SIG-M5 (cell line): Measurements from ENCODE around the gene STXBP4.

Experiments
- DNase-seq: peaks from one replicate; lab custom pipeline; 2025; lab: John Stamatoyannopoulos, UW

STXBP4 gene, protein sequence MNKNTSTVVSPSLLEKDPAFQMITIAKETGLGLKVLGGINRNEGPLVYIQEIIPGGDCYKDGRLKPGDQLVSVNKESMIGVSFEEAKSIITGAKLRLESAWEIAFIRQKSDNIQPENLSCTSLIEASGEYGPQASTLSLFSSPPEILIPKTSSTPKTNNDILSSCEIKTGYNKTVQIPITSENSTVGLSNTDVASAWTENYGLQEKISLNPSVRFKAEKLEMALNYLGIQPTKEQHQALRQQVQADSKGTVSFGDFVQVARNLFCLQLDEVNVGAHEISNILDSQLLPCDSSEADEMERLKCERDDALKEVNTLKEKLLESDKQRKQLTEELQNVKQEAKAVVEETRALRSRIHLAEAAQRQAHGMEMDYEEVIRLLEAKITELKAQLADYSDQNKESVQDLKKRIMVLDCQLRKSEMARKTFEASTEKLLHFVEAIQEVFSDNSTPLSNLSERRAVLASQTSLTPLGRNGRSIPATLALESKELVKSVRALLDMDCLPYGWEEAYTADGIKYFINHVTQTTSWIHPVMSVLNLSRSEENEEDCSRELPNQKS

DNA sequence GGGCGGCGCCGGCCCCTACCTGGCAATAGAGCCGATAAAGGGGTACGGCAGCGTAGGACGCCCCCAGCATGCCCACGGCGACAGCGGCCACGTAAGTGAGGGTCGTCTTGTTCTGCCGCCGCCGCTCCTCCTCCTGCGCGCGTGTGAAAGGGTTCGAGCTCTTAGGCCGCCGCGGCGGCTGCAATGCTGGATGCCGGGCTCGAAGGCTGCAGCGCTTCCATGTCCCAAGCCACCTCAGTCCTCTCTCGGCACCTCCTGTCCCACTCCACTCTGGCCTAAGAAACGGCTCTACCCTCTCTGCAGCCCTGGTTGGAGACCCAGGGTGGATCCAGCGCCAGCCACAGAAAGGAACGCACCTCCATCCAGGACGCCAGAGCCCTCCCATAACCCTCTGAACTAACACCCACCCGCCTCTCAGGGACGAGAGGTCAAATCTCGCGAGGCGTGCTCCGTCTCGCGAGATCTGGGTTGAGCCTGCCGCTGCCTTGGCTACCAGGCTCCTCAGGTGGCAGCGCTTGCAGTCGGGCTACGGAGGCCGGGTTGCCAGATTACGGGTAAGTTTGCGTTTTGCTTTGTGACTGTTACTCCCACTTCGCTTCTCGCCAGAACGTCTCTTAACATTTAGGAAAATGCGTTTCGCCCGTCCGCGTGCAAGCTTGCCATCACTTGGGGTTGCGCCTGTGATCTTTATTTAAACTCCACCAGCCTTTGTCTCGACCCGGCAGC is at the start of gene STXBP4, which contains the start of gene COX11:
TSS of gene STXBP4 (plus strand) at position 504 of the 726 bp plus-strand sequence. CDS start 17,455 bp downstream, outside the sequence.
TSS of gene COX11 (minus strand) at position 393 of the 726 bp plus-strand sequence. CDS start at position 385, 8 bp downstream.
- DNase-seq: peak; percentile 50

DNA sequence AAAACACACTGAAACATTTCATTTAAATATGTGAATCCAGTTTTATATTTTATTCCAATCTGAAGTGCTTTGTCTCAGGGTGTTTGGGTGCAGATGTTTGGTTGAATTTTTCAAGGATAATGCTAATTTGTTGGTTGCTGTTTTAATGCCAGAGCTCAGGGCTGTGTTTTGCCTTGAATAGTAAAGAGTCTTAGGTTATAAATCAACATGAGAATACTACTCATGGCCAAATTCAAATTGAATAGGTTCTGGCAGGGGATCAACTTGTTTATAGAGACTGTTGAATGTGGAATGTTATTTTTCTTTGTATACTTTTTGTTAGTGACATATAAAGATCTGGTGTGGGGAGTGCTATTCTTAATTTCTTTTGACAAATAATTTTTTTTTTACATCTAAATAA is 49.1 kb upstream of the STXBP4 start:
- no peak for DNase-seq

DNA sequence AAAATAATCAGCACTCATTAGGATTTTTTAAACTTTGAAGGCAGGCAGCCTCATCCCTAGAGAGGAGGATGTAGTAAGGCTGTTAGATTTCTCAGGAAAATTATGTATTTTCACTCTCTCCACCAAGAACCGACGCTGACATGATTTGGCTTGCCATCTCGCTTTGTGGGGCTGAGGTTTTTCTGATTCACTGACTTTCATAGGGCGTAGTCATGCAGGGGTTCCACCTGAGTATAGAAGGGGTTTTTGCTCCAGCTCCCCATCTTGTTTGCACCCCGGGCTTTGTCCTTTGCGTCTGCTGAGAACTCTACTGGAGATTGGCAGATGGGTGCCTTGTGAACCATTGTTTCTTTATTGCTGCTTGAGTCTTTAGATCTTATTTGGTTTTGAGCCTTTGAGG is 47.7 kb upstream of the STXBP4 start:
- DNase-seq: no peak

DNA sequence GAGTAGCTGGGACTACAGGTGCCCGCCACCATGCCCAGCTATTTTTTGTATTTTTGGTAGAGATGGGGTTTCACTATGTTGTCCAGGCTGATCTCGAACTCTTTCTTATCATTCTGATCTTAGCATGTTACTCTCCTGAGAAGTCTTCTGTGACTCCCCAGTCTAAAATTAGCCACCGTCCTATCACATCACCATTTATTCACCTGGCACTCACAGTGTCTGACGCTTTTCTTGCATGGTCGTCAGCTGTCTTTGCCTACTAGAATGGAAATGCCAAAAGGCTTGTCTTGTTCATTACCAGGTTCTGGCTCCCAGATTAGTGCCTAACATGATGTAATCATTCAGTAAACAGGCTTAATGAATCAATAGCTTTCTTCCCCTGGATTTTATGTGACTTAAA is 44.2 kb upstream of the STXBP4 start:
- DNase-seq: no peak

DNA sequence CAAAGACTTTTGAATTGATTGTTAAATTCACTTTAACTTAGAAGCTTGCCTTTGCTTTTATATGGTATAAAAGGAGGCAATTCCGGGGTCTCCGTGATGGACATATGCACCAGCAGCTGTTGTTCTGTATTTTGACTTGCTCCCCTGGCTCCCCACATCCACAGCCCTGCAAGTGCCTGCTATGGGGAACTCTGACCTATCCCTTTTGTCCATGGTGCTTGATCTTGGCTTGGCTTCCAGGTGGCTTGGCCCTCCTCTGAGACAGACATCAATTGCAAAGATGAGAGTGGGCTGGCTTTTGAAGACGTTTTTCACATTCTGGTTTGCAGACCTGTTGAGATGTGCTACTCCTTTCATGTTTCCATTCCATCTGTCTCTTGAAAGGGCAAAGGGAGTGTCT is 41.0 kb upstream of the STXBP4 start:
- no peak for DNase-seq

DNA sequence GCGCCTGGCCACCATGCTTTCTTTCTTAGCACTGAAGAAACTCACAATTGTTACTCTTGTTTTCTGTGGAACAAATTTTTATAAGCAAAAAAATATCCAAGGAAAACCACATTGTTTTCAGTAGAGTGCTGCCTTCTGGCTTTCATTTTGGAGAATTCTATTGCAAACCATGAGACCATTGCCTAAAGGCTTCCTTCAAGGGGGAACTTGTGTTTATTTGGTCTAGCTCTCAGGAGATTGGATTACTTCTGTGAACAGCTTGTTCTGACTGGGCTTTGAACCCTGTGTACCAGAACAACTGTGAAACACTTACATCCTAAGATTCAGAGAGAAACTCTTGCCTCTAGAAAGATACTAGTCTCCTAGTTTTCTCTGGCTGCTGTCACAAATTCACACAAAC is 35.9 kb upstream of the STXBP4 start:
- DNase-seq: no peak

DNA sequence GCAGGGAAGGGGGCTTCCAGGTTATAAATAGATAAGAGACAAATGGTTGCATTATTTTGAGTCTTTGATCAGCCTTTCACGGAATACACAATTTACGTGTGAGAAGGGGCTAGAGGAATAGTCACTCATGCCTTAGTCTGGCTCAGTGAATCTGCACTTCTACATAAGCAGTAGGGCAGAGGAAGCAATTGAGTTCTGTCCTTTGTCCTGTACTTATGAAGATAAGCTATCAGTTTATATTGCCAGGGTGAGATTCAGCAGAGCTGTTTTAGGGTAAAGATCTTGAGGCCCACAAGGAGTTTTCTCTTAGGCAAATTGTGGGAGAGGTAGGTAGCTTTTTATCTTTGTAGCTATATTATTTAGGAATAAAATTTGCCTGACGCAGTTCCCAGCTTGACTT is 34.6 kb upstream of the STXBP4 start:
- no peak for DNase-seq

DNA sequence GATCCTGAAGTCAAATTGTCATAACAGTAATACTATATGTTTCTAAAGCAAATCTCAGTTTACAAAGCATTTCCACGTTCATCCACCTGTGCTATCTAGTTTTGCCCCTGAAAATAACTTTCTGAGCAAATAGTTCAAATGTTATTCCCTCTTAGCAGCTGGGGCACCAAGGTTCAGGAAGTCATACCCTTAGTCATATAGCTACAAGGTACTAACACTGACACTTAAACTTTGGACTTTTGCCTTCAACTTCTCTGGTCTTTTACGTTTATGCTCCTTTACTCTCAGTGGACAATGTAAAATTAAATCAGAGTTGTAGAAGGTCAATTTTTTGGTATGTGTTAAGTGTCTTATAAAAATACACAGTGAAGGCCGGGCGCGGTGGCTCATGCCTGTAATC is 33.1 kb upstream of the STXBP4 start:
- DNase-seq: no peak

DNA sequence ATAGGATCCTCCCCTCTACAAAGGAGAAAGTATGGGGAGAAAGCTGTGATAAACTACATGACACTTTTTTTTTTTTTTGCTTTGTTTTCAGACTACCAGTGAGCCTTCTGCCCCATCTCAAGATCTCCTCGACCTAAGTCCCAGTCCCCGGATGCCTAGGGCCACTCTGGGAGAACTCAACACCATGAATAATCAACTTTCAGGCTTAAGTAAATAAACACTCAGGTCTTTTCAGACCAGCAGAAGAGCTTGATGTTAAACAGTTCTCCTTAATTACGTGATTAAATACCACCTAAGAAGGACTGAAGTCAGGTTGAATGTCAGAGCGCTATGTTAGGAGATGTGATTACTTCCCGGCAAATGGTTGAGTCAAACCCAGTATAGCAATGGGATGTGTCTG is 31.5 kb upstream of the STXBP4 start:
- no peak for DNase-seq

DNA sequence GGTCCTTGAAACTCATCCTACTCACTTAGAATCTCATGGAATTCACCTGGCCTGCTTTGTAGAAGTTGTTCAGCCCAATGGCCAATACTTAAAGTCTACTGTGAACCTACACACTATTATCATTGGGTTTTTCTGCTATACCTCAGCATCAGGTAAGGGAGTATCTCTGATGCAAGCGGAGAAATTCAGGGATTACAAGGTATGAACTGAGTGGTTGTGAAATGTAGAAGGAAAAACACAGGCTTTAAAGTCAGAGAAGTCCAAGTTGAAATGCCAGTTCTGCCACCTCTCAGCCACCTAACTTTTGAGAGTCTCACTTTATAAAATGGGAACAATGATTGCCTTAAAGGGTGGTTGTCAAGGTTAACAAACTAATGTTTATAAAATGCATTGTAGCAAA is 31.1 kb upstream of the STXBP4 start:
- no peak for DNase-seq

DNA sequence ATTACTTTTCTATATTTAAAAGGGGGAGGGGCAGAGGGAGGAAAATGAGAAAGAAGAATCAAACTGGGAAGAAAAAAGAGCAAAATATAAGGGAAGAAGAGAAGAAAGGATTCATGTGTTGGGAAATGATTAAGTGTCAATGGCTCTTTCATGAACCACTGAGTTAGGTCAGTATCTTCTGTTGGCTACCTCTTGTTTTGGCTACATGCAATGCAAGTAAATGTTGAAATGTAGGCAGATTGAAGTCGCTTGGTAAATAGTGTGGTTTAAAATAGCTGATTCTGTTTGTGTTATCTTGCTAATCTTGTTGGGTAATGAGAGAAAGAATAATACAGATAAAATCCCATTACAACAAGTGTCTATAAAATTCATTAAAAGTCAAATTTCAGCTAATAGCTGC is 27.3 kb upstream of the STXBP4 start:
- no peak for DNase-seq

DNA sequence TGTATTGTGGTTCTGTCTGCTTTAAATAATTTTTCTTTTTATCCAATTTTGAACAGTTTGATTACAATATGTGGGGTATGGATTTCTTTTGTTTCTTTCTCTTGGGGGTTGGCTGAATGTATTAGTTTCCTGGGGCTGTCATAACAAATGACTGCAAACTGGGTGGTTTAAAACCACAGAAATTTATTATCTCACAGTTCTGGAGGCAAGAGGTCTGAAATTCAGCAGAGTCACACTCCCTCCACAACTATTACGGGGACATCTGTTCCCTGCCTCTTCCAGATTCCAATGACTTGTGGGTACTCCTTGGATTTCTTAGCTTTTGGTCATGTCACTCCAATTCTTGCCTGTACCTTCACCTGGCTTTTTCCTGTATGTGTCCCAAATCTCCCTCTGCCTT is 23.8 kb upstream of the STXBP4 start:
- no peak for DNase-seq

DNA sequence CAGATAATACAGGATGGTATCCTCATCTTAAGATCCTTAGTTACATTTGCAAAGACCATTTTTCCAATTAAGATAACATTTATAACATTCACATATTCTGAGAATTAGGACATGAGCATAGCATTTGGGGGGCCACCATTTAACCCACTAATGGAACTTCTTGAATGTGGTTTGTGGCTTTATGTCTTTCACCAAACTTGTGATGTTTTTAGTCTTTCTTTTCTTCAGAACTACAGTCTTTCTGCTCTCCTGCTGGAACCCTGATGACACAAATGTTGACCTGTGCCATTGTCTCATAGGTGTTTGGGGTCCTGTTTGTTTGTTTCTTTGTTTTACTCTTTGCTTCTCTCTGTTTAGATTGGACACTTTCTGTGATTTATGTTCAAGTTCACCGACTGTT is 23.3 kb upstream of the STXBP4 start:
- no peak for DNase-seq

DNA sequence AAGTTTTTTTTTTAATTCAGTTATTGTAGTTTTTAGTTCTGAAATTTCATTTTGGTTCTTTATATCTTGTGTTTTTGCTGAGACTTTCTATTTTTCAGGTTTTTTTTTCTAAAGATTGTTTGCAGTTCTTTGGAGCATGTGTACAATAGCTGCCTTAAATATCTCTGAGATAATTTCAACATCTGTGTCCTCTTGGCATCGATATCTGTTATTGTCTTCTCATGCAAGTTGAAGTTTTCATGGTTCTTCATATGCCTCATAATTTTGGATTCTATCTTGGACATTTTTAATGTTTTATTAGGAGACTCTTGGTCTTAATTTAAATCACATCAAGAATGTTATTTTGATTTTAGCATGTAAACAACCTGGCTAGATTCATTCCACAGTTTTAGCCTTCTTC is 22.9 kb upstream of the STXBP4 start:
- no peak for DNase-seq

DNA sequence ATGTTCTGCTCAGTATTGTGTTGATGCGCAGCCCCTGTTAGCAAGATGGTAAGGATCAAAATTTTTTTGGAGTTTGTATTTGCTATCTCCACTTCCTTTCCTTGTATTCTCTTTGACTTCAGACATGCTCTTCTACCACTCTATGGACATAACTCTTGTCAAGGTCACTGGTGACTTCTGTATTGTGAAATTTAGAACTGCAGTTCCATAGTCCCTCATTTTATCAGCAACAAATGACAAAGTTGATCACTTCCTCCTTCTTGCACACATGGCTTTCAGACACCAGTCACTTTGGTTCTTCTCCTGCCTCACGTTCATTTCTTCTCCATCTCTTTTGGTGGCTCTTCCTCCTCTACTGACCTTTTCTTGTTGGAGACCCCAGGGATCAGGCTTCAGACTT is 21.2 kb upstream of the STXBP4 start:
- DNase-seq: no peak

DNA sequence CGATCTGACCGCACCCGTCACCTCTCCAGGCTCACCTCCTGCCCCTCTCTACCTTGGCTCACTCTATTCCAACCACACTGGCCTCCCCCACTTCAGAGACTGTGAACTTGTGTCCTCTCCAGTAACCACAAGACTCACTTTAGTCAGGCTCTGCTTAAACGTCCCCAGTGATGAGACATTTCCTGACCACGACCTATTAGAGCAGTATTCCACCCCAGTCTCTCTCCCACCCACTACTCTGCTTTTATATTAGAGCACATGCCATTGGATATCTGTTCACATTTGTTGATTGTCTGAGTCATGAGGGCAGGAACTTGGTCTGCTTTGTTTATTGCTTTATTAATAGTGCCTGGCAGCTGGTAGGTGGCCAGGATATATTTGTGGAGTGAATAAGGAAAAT is 20.2 kb upstream of the STXBP4 start:
- DNase-seq: no peak

DNA sequence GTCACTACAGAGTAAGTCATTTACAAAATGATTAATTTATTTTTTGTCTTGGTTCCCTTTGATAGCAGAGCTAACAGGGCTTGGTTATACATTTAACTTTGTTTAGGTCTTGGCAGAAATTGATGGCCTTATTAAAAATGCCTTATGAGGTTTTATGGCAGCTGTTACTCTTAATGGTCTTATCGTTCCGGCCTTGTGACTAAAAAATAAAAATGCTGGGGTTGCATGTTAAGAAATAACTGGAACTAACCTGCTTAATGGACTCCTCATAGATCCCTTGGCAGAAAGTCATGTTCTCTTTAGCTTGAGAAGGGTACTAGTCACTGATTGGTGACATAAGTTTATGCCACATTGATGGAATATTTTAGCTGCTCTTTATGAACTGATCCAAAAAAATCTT is 18.4 kb upstream of the STXBP4 start:
- no peak for DNase-seq

DNA sequence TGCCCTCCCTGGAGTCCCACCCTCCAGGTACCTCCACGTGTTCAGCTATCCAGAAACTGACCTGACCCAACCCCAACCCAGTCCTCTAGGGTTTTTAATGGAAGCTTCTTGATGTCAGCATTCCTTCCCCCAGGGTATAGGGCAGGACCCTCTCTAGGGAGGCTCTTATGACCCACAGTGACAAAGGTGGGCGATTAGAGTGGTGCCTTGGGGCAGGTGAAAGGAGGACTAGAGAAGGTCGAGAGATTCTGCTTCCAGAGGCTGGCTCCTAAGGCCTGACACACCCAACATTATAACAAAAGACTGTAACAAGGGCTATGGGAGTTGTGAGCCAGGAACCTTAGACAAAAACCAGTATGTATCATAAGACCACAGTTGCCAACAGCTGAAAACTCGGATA is 17.3 kb upstream of the STXBP4 start:
- no peak for DNase-seq

DNA sequence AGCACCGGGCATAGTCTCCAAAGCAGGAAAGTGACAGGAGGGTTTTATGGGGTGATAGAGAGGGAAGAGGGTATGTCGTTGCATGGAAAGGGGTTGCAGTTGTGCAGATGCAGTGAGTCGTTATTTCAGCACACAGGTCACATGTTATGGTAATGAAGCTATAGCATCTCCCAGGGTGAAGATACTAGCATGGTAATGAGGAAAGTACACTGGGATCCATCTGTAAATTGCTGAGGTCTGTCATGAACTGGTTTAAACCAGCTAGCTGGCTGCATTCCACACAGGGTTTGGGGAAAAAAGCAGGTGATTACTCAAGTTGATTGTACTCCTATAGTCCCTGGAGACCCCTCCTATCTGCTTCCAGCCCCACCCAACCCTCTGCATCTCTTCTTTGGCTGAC is 11.8 kb upstream of the STXBP4 start:
- no peak for DNase-seq

DNA sequence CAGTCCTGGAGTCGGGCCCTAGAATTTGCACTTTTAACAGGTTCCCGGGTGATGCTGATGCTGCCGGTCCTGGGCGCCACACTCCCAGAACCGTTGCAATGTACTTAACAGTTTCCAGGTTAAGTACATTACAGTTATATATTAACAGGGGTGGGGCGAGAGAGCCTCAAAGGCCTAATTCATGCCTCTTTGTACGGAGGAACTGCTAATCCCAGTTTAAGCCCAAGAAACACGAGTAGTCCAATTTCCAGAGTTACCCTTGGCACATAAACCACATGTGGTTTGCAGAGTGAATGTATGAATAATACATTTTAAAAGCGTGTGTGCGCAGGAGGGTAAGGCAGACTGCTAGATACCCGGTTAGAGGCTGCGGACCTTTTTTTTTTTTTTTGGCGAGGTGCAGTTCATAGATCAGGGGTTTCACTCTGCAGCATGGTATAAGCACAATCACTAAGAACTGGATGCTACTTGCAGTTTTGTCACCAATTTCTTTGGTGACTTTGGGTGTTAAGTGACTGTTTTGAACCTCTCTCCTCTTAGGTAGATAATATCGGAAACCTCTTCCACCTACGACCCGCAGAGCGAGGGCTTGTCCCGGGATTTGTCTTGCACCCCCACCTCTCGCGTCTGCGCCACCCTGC is 824 bp upstream of the STXBP4 start:
- no peak for DNase-seq

DNA sequence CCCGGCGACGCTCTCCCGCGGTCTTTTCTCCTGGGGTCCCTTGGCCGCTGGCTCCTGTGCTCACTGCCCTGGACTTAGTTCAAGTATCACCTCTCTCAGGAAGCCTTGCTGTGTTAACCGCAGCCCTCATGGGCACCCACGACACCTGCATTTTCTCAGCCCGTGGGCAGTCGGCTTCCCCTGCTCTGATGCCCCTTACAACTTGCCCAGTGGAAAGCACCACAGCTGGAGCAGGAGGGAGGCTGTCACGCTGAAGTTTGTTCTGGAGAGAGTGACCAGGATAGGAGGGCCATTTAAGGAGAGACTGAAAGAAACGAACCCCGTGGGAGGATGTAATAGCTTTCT is 395 bp downstream of the STXBP4 start:
- DNase-seq: no peak

DNA sequence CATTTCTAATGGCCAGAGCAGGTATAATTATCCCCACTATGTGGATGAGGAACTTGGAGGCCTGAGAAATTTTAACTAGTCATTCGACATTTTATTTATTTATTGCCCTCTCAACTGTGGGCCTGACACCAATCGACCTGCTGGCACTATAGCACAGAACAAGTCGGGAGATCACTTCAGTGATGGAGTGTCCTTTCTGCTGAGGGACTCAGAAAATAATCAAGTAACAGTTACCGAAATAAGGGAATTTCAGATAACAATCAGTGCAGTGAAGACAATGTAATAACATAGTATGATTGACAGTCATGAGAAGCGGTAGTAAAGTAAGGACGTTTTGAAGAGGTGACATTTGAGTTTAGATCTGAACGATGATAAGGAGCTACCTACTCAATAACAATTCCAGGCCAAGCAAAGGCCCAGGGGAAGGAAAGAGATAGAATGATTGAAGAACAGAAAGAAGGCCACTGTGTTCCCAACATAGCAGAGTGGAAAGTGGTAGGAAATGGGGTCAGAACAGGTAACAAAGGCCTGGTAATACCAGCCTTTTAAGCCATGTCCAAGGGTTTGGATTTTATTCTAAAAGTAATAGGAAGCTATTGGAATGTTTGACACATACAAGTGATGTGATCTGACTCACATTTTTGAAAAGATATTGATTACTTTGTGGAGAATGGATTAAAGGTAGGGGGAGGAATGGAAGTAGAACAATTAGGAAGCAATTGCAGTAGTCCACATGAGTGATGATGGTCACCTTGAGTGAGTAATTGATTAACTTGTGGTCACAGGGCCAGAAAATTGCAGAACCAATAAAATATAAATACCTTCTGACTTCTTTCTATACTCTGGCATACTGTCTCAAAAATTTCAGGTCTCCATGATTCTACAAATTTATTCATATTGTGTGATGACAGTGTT is 1.4 kb downstream of the STXBP4 start:
- DNase-seq: no peak
